Fibroblast of skin of left quadriceps (primary cell): ENCODE measurements around the gene RGP1.

Source experiments
- DNase-seq, 2 experiments: peaks; one replicate each; pipeline ENCODE4 v3.0.0-alpha.2; 2013; ENCODE audit warnings: low read depth in 2 of 2

Gene RGP1

GRCh38 chr9:35748858-35749514 is at the start of gene RGP1, which contains the start of gene GBA2:
Gene RGP1 (plus strand): TSS chr9:35749287. CDS start chr9:35749756, 469 bp downstream.
Gene GBA2 (minus strand): TSS chr9:35749228. CDS start chr9:35748704, 524 bp downstream.
- DNase-seq, result no peak

GRCh38 chr9:35700031-35700430 is 49.1 kb upstream of the RGP1 start:
- DNase-seq, result no peak

GRCh38 chr9:35700942-35701341 is 48.1 kb upstream of the RGP1 start:
- no peak for DNase-seq

GRCh38 chr9:35702696-35703095 is 46.4 kb upstream of the RGP1 start:
- no peak for DNase-seq

GRCh38 chr9:35703906-35704672 is 45.0 kb upstream of the RGP1 start:
- no peak for DNase-seq

- no peak for DNase-seq
Observed at GRCh38 chr9:35705372-35705771, 43.7 kb upstream of the RGP1 start.

- DNase-seq, result no peak
Observed at GRCh38 chr9:35705836-35706430, 43.2 kb upstream of the RGP1 start.

GRCh38 chr9:35706951-35707350 is 42.1 kb upstream of the RGP1 start:
- no peak for DNase-seq

- no peak for DNase-seq
Observed at GRCh38 chr9:35708146-35708545, 40.9 kb upstream of the RGP1 start.

- no peak for DNase-seq
Observed at GRCh38 chr9:35710818-35711500, 38.1 kb upstream of the RGP1 start.

- no peak for DNase-seq
Observed at GRCh38 chr9:35711501-35712428, 37.3 kb upstream of the RGP1 start.

GRCh38 chr9:35712762-35713400 is 36.2 kb upstream of the RGP1 start:
- DNase-seq, result no peak

GRCh38 chr9:35713578-35713977 is 35.5 kb upstream of the RGP1 start:
- no peak for DNase-seq

GRCh38 chr9:35714123-35714522 is 35.0 kb upstream of the RGP1 start:
- DNase-seq, result no peak

GRCh38 chr9:35714579-35715252 is 34.4 kb upstream of the RGP1 start:
- DNase-seq, result no peak

- DNase-seq, result no peak
Observed at GRCh38 chr9:35716230-35716629, 32.9 kb upstream of the RGP1 start.

GRCh38 chr9:35717132-35717870 is 31.8 kb upstream of the RGP1 start:
- no peak for DNase-seq

GRCh38 chr9:35718721-35719511 is 30.2 kb upstream of the RGP1 start:
- DNase-seq, result no peak

GRCh38 chr9:35719546-35719945 is 29.5 kb upstream of the RGP1 start:
- DNase-seq, result no peak
